SU-DHL-6 (cell line): ENCODE data around the gene MRPL1.
"Not testable (repeated sequence)": the region's sequence is repeated elsewhere in the genome, so short reads cannot be mapped to it uniquely, and the experiment has no call there.

Experiments used
- H2AFZ ChIP-seq: fragments of 200-600 bp; sonication (generic); 2 replicates; pipeline ENCODE4 v1.6.1; 2014; ENCODE audit warnings: low read depth, mild to moderate bottlenecking, moderate library complexity, mixed read lengths, antibody characterized with exemption, low read length; ENCODE audit not compliant: severe bottlenecking
- H3F3A ChIP-seq: fragments of 200-600 bp; shearing (Covaris generic); 2 replicates; pipeline ENCODE4 v1.6.0; 2016; ENCODE audit warnings: antibody characterized with exemption, mild to moderate bottlenecking; ENCODE audit not compliant: insufficient read depth
- H3K27ac ChIP-seq: fragments of 200-600 bp; sonication (generic); 2 replicates; pipeline ENCODE4 v1.5.1; 2016; ENCODE audit warnings: low read depth, mild to moderate bottlenecking, low read length, moderate library complexity, mixed read lengths
- H3K27me3 ChIP-seq: fragments of 200-600 bp; sonication (generic), shearing (Covaris generic); 2 replicates; pipeline ENCODE4 v1.6.0; 2014; ENCODE audit warnings: mild to moderate bottlenecking, low read length
- H3K36me3 ChIP-seq: fragments of 200-600 bp; sonication (generic); 2 replicates; pipeline ENCODE4 v1.6.1; 2014; ENCODE audit warnings: mild to moderate bottlenecking, low read length, mixed read lengths
- H3K4me2 ChIP-seq: fragments of 300-600, 200-600 bp; shearing (Covaris generic), sonication (generic); 2 replicates; pipeline ENCODE4 v1.6.0; 2014; ENCODE audit warnings: low read length, low read depth, mild to moderate bottlenecking; ENCODE audit not compliant: poor library complexity, severe bottlenecking
- H3K4me3 ChIP-seq: fragments of 200-600 bp; sonication (generic); 2 replicates; pipeline ENCODE4 v1.5.1; 2014; ENCODE audit warnings: antibody characterized with exemption, low read length, mild to moderate bottlenecking, mixed read lengths; ENCODE audit not compliant: insufficient read depth, poor library complexity, severe bottlenecking
- H3K79me2 ChIP-seq: fragments of 200-600 bp; sonication (generic); 2 replicates; pipeline ENCODE4 v1.6.1; 2014; ENCODE audit warnings: mild to moderate bottlenecking, low read length, moderate library complexity; ENCODE audit not compliant: insufficient read depth
- H3K9ac ChIP-seq: fragments of 200-600 bp; sonication (generic); 2 replicates; pipeline ENCODE4 v1.7.0; 2014; ENCODE audit warnings: mild to moderate bottlenecking, low read length
- H3K9me2 ChIP-seq: fragments of 200-600 bp; sonication (generic); replicated peaks from 2 replicates; pipeline ENCODE4 v1.6.1; 2014; ENCODE audit warnings: low read length; ENCODE audit not compliant: insufficient read depth
- H3K9me3 ChIP-seq: fragments of 200-600 bp; sonication (generic); 2 replicates; pipeline ENCODE4 v1.6.1; 2014; ENCODE audit warnings: low read length, mixed read lengths; ENCODE audit not compliant: insufficient read depth
- H4K20me1 ChIP-seq: fragments of 200-600 bp; sonication (generic); 2 replicates; pipeline ENCODE4 v1.6.1; 2014; ENCODE audit warnings: low read depth, mild to moderate bottlenecking, antibody characterized with exemption, low read length, moderate library complexity, mixed read lengths
- EZH2phosphoT487 ChIP-seq: fragments of 200-600 bp; sonication (generic), shearing (Covaris generic); conservative IDR thresholded peaks from 2 replicates; pipeline ENCODE4 v1.6.1; 2018; ENCODE audit warnings: mild to moderate bottlenecking, antibody characterized with exemption, low read length, moderate library complexity, mixed read lengths
- TF ChIP-seq, protein P1 (sequence below): fragments of 200-600 bp; sonication (generic); IDR thresholded peaks from one replicate; pipeline ENCODE4 v1.5.1; 2017; ENCODE audit warnings: antibody characterized with exemption, mild to moderate bottlenecking, low read length, moderate library complexity; ENCODE audit not compliant: insufficient read depth, poor library complexity, severe bottlenecking

Gene MRPL1

DNA sequence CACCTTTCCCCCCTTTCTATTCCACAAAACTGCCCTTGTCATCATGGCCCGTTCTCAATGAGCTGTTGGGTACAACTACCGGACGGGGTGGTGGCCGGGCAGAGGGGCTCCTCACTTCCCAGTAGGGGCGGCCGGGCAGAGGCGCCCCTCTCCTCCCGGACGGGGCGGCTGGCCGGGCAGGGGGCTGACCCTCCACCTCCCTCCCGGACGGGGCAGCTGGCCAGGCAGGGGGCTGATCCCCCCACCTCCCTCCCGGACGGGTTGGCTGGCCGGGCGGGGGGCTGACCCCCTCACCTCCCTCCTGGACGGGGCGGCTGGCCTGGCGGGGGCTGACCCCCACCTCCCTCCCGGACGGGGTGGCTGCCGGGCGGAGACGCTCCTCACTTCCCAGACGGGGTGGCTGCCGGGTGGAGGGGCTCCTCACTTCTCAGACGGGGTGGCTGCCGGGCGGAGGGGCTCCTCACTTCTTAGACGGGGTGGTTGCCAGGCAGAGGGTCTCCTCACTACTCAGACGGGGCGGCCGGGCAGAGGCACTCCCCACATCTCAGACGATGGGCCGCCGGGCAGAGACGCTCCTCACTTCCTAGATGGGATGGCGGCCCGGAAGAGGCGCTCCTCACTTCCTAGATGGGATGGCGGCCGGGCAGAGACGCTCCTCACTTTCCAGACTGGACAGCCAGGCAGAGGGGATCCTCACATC is 121.1 kb downstream of the MRPL1 start:
- H3K27me3 ChIP-seq, H3K27ac ChIP-seq, H3K9me3 ChIP-seq, H3K79me2 ChIP-seq, H3K36me3 ChIP-seq, H3K9me2 ChIP-seq, H2AFZ ChIP-seq, H3K4me3 ChIP-seq, H3K4me2 ChIP-seq, H4K20me1 ChIP-seq, H3K9ac ChIP-seq, H3F3A ChIP-seq: not testable (repeated sequence)

DNA sequence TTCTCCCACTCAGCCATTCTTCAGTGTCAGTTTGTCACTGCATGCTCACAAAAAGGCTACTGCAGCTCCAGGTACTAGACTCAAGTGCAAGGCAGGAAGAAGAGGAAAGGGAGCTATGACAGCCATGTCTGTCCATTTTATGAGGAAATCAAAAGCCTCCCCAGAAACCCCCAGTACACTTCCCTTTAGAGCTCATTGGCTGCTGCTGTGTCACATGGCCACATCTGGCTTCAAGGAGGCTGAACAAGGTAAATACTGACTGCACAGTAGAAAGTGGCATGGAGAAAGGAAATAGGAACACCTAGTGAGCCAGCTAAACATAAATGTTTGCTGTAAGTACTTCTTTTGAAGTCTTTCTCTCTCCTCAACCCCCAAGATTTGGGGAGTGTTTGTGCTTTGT is 127.3 kb downstream of the MRPL1 start:
- H3K27ac ChIP-seq = no peak overlapping the region
- H4K20me1 ChIP-seq = no peaks in the 10 kb centered on the region
- H3K9ac ChIP-seq = no peak overlapping the region
- H3K27me3 ChIP-seq = no peaks in the 10 kb centered on the region
- H3K9me3 ChIP-seq = no peaks in the 10 kb centered on the region
- no peak overlapping the region for H2AFZ ChIP-seq
- no peaks in the 10 kb centered on the region for H3K36me3 ChIP-seq
- H3K4me3 ChIP-seq = no peak overlapping the region
- no peaks in the 10 kb centered on the region for H3K79me2 ChIP-seq
- TF ChIP-seq, protein P1, sequence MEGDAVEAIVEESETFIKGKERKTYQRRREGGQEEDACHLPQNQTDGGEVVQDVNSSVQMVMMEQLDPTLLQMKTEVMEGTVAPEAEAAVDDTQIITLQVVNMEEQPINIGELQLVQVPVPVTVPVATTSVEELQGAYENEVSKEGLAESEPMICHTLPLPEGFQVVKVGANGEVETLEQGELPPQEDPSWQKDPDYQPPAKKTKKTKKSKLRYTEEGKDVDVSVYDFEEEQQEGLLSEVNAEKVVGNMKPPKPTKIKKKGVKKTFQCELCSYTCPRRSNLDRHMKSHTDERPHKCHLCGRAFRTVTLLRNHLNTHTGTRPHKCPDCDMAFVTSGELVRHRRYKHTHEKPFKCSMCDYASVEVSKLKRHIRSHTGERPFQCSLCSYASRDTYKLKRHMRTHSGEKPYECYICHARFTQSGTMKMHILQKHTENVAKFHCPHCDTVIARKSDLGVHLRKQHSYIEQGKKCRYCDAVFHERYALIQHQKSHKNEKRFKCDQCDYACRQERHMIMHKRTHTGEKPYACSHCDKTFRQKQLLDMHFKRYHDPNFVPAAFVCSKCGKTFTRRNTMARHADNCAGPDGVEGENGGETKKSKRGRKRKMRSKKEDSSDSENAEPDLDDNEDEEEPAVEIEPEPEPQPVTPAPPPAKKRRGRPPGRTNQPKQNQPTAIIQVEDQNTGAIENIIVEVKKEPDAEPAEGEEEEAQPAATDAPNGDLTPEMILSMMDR = no peak
- no peak for TF ChIP-seq EZH2phosphoT487
- H3K9me2 ChIP-seq = no peaks in the 10 kb centered on the region
- no peak overlapping the region for H3K4me2 ChIP-seq
- no peaks in the 10 kb centered on the region for H3F3A ChIP-seq

DNA sequence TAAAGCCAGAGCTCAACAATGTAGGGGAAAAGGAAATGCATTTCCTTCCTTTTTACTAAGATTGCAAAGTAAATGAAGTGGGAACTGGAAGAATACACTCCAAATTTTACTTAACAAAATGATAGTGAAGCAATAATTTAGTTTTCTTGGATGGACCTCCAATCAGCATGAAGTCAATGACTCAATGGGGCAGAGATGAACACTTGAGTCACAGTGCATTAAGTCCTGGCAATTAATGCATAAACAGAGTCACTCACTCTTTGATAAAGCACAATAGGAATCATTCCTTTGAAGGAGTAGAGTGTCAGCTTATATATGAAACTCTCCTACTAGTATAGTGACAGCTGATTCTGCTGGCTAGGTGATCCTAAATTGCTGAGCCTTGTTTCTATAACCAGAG is 127.8 kb downstream of the MRPL1 start:
- Histone ChIP-seq H3K9me2 (no peaks in the 10 kb centered on the region), H3K36me3 (no peaks in the 10 kb centered on the region), H3F3A (no peaks in the 10 kb centered on the region), H3K4me2 (no peak overlapping the region), H4K20me1 (no peaks in the 10 kb centered on the region), H3K9me3 (no peaks in the 10 kb centered on the region), H3K27me3 (no peaks in the 10 kb centered on the region), H3K4me3 (no peak overlapping the region), H2AFZ (no peak overlapping the region), H3K27ac (no peak overlapping the region), H3K9ac (no peak overlapping the region), H3K79me2 (no peaks in the 10 kb centered on the region)
- TF ChIP-seq, protein P1 = no peak
- no peak for TF ChIP-seq EZH2phosphoT487

DNA sequence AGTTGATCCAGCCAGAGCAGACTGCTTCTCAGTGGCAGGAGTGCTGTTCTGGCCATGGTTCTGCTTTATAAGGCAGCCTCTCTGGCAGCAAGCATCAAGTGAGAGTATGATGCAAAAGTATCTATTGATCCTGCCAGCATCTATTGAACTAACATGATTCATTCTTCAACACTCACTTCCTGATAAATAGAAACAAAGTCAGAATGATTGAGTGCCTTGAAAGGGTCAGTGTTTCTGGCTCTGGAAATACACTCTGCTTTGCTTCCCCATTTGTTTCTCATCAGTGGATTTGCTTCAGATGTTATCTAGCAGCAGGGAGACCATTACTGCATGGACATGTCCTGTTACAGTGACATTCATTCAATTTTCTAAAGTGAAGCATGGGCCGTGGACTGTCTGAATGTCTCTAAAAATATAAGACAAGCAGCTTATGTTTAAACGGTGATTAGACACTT is 128.3 kb downstream of the MRPL1 start:
- H3K9me2 ChIP-seq = no peaks in the 10 kb centered on the region
- no peak overlapping the region for H2AFZ ChIP-seq
- no peaks in the 10 kb centered on the region for H3K9me3 ChIP-seq
- H3F3A ChIP-seq = no peaks in the 10 kb centered on the region
- H3K27me3 ChIP-seq = no peaks in the 10 kb centered on the region
- no peaks in the 10 kb centered on the region for H4K20me1 ChIP-seq
- no peaks in the 10 kb centered on the region for H3K36me3 ChIP-seq
- H3K9ac ChIP-seq = no peak overlapping the region
- H3K4me2 ChIP-seq = no peak overlapping the region
- TF ChIP-seq EZH2phosphoT487 = no peak
- TF ChIP-seq, protein P1 = no peak
- no peak overlapping the region for H3K27ac ChIP-seq
- H3K79me2 ChIP-seq = no peaks in the 10 kb centered on the region
- no peak overlapping the region for H3K4me3 ChIP-seq
